ENCODE data around the gene CCDC146.
"Not testable (repeated sequence)": the region's sequence is repeated elsewhere in the genome, so short reads cannot be mapped to it uniquely, and the experiment has no call there.

DNA sequence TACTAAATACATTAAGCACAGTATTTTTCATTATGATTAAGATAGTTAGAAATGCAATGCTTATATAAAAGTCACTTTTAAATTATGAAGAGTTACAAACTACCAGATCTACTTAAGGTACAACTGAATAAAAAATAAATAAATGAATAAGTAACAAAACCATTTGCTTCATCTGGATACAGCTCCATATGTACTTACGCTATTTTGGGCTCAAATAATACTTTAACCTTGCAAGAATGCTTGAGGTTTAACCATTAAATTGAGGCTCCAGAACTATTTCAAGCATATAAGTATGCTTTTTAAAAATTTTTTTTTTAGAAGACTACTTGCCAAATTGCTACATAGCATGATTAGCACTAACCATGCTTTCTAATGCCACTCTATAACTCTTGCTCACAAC lies 14.1 kb upstream of the CCDC146 start:
- not testable (repeated sequence) for TF ChIP-seq NRF1, SRF, CEBPB (IDR thresholded peaks at IDR 0.05; ENCODE audit: low read depth, low read length)

Data from H1 (cell line).